B cell (primary cell): ENCODE results near the gene SPTLC2.

ENCODE experiments used
- EZH2 ChIP-seq: IDR thresholded peaks from 2 replicates; pipeline ENCODE4 v1.6.1; 2012; ENCODE audit warnings: borderline replicate concordance, low read depth, mild to moderate bottlenecking, moderate library complexity, low read length; ENCODE audit not compliant: insufficient read depth, poor library complexity, severe bottlenecking
- TF ChIP-seq, protein P1 (sequence below): fragments of 200-600 bp; IDR thresholded peaks from one replicate; pipeline ENCODE4 v1.8.0; 2022; ENCODE audit warnings: antibody characterized with exemption, mild to moderate bottlenecking

- TF ChIP-seq, protein P1, sequence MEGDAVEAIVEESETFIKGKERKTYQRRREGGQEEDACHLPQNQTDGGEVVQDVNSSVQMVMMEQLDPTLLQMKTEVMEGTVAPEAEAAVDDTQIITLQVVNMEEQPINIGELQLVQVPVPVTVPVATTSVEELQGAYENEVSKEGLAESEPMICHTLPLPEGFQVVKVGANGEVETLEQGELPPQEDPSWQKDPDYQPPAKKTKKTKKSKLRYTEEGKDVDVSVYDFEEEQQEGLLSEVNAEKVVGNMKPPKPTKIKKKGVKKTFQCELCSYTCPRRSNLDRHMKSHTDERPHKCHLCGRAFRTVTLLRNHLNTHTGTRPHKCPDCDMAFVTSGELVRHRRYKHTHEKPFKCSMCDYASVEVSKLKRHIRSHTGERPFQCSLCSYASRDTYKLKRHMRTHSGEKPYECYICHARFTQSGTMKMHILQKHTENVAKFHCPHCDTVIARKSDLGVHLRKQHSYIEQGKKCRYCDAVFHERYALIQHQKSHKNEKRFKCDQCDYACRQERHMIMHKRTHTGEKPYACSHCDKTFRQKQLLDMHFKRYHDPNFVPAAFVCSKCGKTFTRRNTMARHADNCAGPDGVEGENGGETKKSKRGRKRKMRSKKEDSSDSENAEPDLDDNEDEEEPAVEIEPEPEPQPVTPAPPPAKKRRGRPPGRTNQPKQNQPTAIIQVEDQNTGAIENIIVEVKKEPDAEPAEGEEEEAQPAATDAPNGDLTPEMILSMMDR = no peak
- TF ChIP-seq EZH2 = no peak
Measured at GRCh38 chr14:77543240-77543551, 73.2 kb downstream of the SPTLC2 start.
